ENCODE results near the gene OAF.

Gene OAF

GRCh38 chr11:120217941-120218694 lies 7.3 kb downstream of the OAF start:
- TF ChIP-seq CTCF (conservative IDR thresholded peaks at IDR 0.05; ENCODE audit: low read length) = no peak
- H3K4me3 ChIP-seq (ENCODE audit: low read length) = no peak overlapping the region
- DNase-seq (ENCODE audit: low read depth) = no peak

GRCh38 chr11:120218695-120219033 lies 7.8 kb downstream of the OAF start:
- DNase-seq (ENCODE audit: low read depth) = no peak
- H3K4me3 ChIP-seq (ENCODE audit: low read length) = no peak overlapping the region
- no peak for TF ChIP-seq CTCF (conservative IDR thresholded peaks at IDR 0.05; ENCODE audit: low read length)

- H3K4me3 ChIP-seq (ENCODE audit: low read length) = no peak overlapping the region
- DNase-seq (ENCODE audit: low read depth) = no peak
- TF ChIP-seq CTCF (conservative IDR thresholded peaks at IDR 0.05; ENCODE audit: low read length) = no peak
Measured at GRCh38 chr11:120219232-120219937, 8.6 kb downstream of the OAF start.

- TF ChIP-seq CTCF (conservative IDR thresholded peaks at IDR 0.05; ENCODE audit: low read length) = no peak
- H3K4me3 ChIP-seq (ENCODE audit: low read length) = no peak overlapping the region
- DNase-seq (ENCODE audit: low read depth) = no peak
Measured at GRCh38 chr11:120219938-120220746, 9.3 kb downstream of the OAF start.

GRCh38 chr11:120220747-120221037 lies 9.9 kb downstream of the OAF start:
- TF ChIP-seq CTCF (conservative IDR thresholded peaks at IDR 0.05; ENCODE audit: low read length) = no peak
- DNase-seq (ENCODE audit: low read depth) = no peak

GRCh38 chr11:120221115-120221752 lies 10.4 kb downstream of the OAF start:
- H3K4me3 ChIP-seq (ENCODE audit: low read length) = no peak overlapping the region
- no peak for TF ChIP-seq CTCF (conservative IDR thresholded peaks at IDR 0.05; ENCODE audit: low read length)
- DNase-seq (ENCODE audit: low read depth) = no peak

More at GRCh38 chr11:120220747-120221037, 9.9 kb downstream of the OAF start:
- H3K4me3 ChIP-seq (ENCODE audit: low read length) = no peak overlapping the region

All from AG10803 (cell line).